ENCODE measurements around the gene LPAR5. TPM values are rescaled to one million over a fixed set of nuclear protein-coding genes. Genes with fewer than 3 reads are reported as not detected.

Gene LPAR5
- total RNA-seq, 2 experiments from 2014 or later = 6.6 to 8.1 TPM

- ChIA-PET POLR2A (interaction anchor here (0.7 to 3.4 kb wide), 3 partner anchors 20 to 27 kb away, joined by 3 to 17 read pairs (median 3); partner anchors contain the start of genes LPAR5 and ZNF384), CTCF (interaction anchor here (1.5 kb wide), 1 partner anchor 43 kb away, joined by 5 read pairs; no protein-coding TSS in a partner anchor)
- ATAC-seq (peak; percentile 62), DNase-seq (no peak)
- intact Hi-C loops (cut with micrococcal nuclease) = no loop called here
- Mint-ChIP-seq H3K4me1 (ENCODE audit: low read depth) (peaks cover 23% of the 10 kb centered on the region), H3K4me3 (peak overlapping the region; percentile 90), H3K36me3 (ENCODE audit: low read depth) (peaks cover 9% of the 10 kb centered on the region), H3K27ac (peak overlapping the region; percentile 94), H3K27me3 (no peaks in the 10 kb centered on the region), H3K9me3 (no peaks in the 10 kb centered on the region)
- no peak for TF ChIP-seq CTCF (IDR thresholded peaks at IDR 0.05)
Observed at GRCh38 chr12:6662602-6662905, 26.8 kb upstream of the LPAR5 start.

- ChIA-PET CTCF (no interaction called here), POLR2A (interaction anchor here (0.6 to 1.5 kb wide), 2 partner anchors 16 to 27 kb away, joined by 3 to 4 read pairs; no protein-coding TSS in a partner anchor)
- intact Hi-C loops (cut with micrococcal nuclease) = no loop called here
- Mint-ChIP-seq H3K27me3 (no peaks in the 10 kb centered on the region), H3K4me1 (ENCODE audit: low read depth) (peaks cover 4% of the 10 kb centered on the region), H3K9me3 (no peaks in the 10 kb centered on the region), H3K4me3 (no peak overlapping the region), H3K27ac (no peak overlapping the region), H3K36me3 (ENCODE audit: low read depth) (peaks cover 13% of the 10 kb centered on the region)
- no peak for TF ChIP-seq CTCF (IDR thresholded peaks at IDR 0.05)
- ATAC-seq = no peak
- no peak for DNase-seq
Observed at GRCh38 chr12:6653987-6654386, 18.2 kb upstream of the LPAR5 start.

- TF ChIP-seq CTCF (IDR thresholded peaks at IDR 0.05) = no peak
- ChIA-PET CTCF (interaction anchor here (1.7 kb wide), 1 partner anchor 20 kb away, joined by 3 read pairs; no protein-coding TSS in a partner anchor), POLR2A (interaction anchor here (0.6 to 1.5 kb wide), 2 partner anchors 17 to 27 kb away, joined by 3 to 4 read pairs; no protein-coding TSS in a partner anchor)
- no peak overlapping the region for H3K27ac Mint-ChIP-seq
- H3K36me3 Mint-ChIP-seq (ENCODE audit: low read depth) = peaks cover 13% of the 10 kb centered on the region
- intact Hi-C loops (cut with micrococcal nuclease) = no loop called here
- DNase-seq (no peak), ATAC-seq (no peak)
- no peaks in the 10 kb centered on the region for H3K27me3 Mint-ChIP-seq
- H3K9me3 Mint-ChIP-seq = no peaks in the 10 kb centered on the region
- H3K4me3 Mint-ChIP-seq = no peak overlapping the region
- no peaks in the 10 kb centered on the region for H3K4me1 Mint-ChIP-seq (ENCODE audit: low read depth)
Observed at GRCh38 chr12:6653342-6653741, 17.6 kb upstream of the LPAR5 start.

- H3K36me3 Mint-ChIP-seq (ENCODE audit: low read depth) = peaks cover 17% of the 10 kb centered on the region
- H3K4me3 Mint-ChIP-seq = no peak overlapping the region
- DNase-seq = no peak
- no peaks in the 10 kb centered on the region for H3K4me1 Mint-ChIP-seq (ENCODE audit: low read depth)
- H3K27ac Mint-ChIP-seq = no peak overlapping the region
- ChIA-PET POLR2A (interaction anchor here (1.5 kb wide), 1 partner anchor 18 kb away, joined by 3 read pairs; no protein-coding TSS in a partner anchor), CTCF (interaction anchor here (1.4 to 1.7 kb wide), 2 partner anchors 20 to 32 kb away, joined by 3 to 7 read pairs; no protein-coding TSS in a partner anchor)
- no peak for TF ChIP-seq CTCF (IDR thresholded peaks at IDR 0.05)
- no peaks in the 10 kb centered on the region for H3K9me3 Mint-ChIP-seq
- no peak for ATAC-seq
- no peaks in the 10 kb centered on the region for H3K27me3 Mint-ChIP-seq
- intact Hi-C loops (cut with micrococcal nuclease) = no loop called here
Observed at GRCh38 chr12:6652391-6652790, 16.6 kb upstream of the LPAR5 start.

GRCh38 chr12:6650832-6651231 lies 15.1 kb upstream of the LPAR5 start:
- DNase-seq (no peak), ATAC-seq (no peak)
- TF ChIP-seq CTCF (IDR thresholded peaks at IDR 0.05) = no peak
- Mint-ChIP-seq H3K27ac (no peak overlapping the region), H3K4me3 (no peak overlapping the region), H3K36me3 (ENCODE audit: low read depth) (peaks cover 18% of the 10 kb centered on the region), H3K4me1 (ENCODE audit: low read depth) (peaks cover 10% of the 10 kb centered on the region), H3K27me3 (no peaks in the 10 kb centered on the region), H3K9me3 (no peaks in the 10 kb centered on the region)
- POLR2A ChIA-PET = no interaction called here
- intact Hi-C loops (cut with micrococcal nuclease) = no loop called here
- CTCF ChIA-PET = interaction anchor here (1.5 kb wide), 1 partner anchor 30 kb away, joined by 5 read pairs; no protein-coding TSS in a partner anchor
